IPS DF 4.7 (cell line): Measurements from ENCODE around the gene IL1RAPL2.

Experiments used
- DNase-seq: peaks from one replicate; pipeline ENCODE4 v3.0.0-alpha.2; 2013; ENCODE audit warnings: low spot score; ENCODE audit errors: extremely low read depth

The IL1RAPL2 gene

GRCh38 chrX:105265093-105265492 lies 699.1 kb downstream of the IL1RAPL2 start:
- no peak for DNase-seq

GRCh38 chrX:105266456-105266855 lies 700.5 kb downstream of the IL1RAPL2 start:
- DNase-seq: no peak

- DNase-seq: no peak
Measured at GRCh38 chrX:105267167-105267566, 701.2 kb downstream of the IL1RAPL2 start.

GRCh38 chrX:105269386-105269785 lies 703.4 kb downstream of the IL1RAPL2 start:
- DNase-seq: no peak

- DNase-seq: no peak
Measured at GRCh38 chrX:105273326-105273725, 707.3 kb downstream of the IL1RAPL2 start.

- no peak for DNase-seq
Measured at GRCh38 chrX:105274091-105274490, 708.1 kb downstream of the IL1RAPL2 start.

GRCh38 chrX:105277132-105277531 lies 711.1 kb downstream of the IL1RAPL2 start:
- no peak for DNase-seq

GRCh38 chrX:105282077-105282476 lies 716.1 kb downstream of the IL1RAPL2 start:
- no peak for DNase-seq

- no peak for DNase-seq
Measured at GRCh38 chrX:105297041-105297440, 731.0 kb downstream of the IL1RAPL2 start.

- DNase-seq: peak; percentile 14
Measured at GRCh38 chrX:105299286-105299685, 733.3 kb downstream of the IL1RAPL2 start.

GRCh38 chrX:105302246-105302645 lies 736.2 kb downstream of the IL1RAPL2 start:
- DNase-seq: no peak

GRCh38 chrX:105307762-105308161 lies 741.8 kb downstream of the IL1RAPL2 start:
- DNase-seq: no peak

GRCh38 chrX:105313596-105313995 lies 747.6 kb downstream of the IL1RAPL2 start:
- DNase-seq: no peak

- no peak for DNase-seq
Measured at GRCh38 chrX:105314458-105314857, 748.5 kb downstream of the IL1RAPL2 start.

GRCh38 chrX:105315248-105315647 lies 749.2 kb downstream of the IL1RAPL2 start:
- no peak for DNase-seq

- DNase-seq: no peak
Measured at GRCh38 chrX:105317117-105317516, 751.1 kb downstream of the IL1RAPL2 start.

GRCh38 chrX:105323928-105324327 lies 757.9 kb downstream of the IL1RAPL2 start:
- DNase-seq: no peak

- DNase-seq: no peak
Measured at GRCh38 chrX:105328773-105329172, 762.8 kb downstream of the IL1RAPL2 start.

- no peak for DNase-seq
Measured at GRCh38 chrX:105331244-105331643, 765.2 kb downstream of the IL1RAPL2 start.

- no peak for DNase-seq
Measured at GRCh38 chrX:105347373-105347772, 781.4 kb downstream of the IL1RAPL2 start.

GRCh38 chrX:105349476-105349875 lies 783.5 kb downstream of the IL1RAPL2 start:
- no peak for DNase-seq

GRCh38 chrX:105375816-105376215 lies 809.8 kb downstream of the IL1RAPL2 start:
- no peak for DNase-seq

GRCh38 chrX:105424729-105425128 lies 858.7 kb downstream of the IL1RAPL2 start:
- no peak for DNase-seq

GRCh38 chrX:105451401-105451800 lies 885.4 kb downstream of the IL1RAPL2 start:
- no peak for DNase-seq
